ENCODE results near the gene IAH1.

The IAH1 gene

GRCh38 chr2:9434489-9434888 lies 39.9 kb upstream of the IAH1 start (continued):
- TF ChIP-seq PRDM6 (tag by site-specific recombination; IDR thresholded peaks at IDR 0.05), result no peak
- no peak for TF ChIP-seq REST (tag by site-specific recombination; IDR thresholded peaks at IDR 0.05)
- TF ChIP-seq ZNF341 (tag by site-specific recombination; IDR thresholded peaks at IDR 0.05; ENCODE audit: low read depth), result no peak
- TF ChIP-seq KLF8 (tag by site-specific recombination; IDR thresholded peaks at IDR 0.05), result no peak
- no peak for TF ChIP-seq ZFP41 (tag by site-specific recombination; IDR thresholded peaks at IDR 0.05; ENCODE audit: borderline replicate concordance)

GRCh38 chr2:9439536-9439935 lies 34.8 kb upstream of the IAH1 start:
- H3K36me3 ChIP-seq (ENCODE audit: control insufficient read depth in 2 of 2, insufficient read depth in 1 of 2, low read length in 2 of 2), result peaks cover 66 to 84% of the 10 kb centered on the region in 2 experiments
- POLR2A ChIA-PET, result no interaction called here
- no peak overlapping the region for H3K27ac ChIP-seq (ENCODE audit: extremely low read depth, low read depth, low read length)
- H3K9me3 ChIP-seq (ENCODE audit: control insufficient read depth, insufficient read depth, low read depth, low read length), result no peaks in the 10 kb centered on the region
- H3K4me1 ChIP-seq (ENCODE audit: control insufficient read depth, insufficient read depth, low read length), result no peaks in the 10 kb centered on the region
- H3K4me3 ChIP-seq (ENCODE audit: low read depth, low read length), result no peak overlapping the region
- CTCF ChIA-PET, result interaction anchor here (0.7 kb wide), 2 partner anchors 9 to 74 kb away, joined by 3 read pairs; no protein-coding TSS in a partner anchor
- TF ChIP-seq ZNF169 (tag by site-specific recombination; IDR thresholded peaks at IDR 0.05) (no peak), ZFP69B (tag by site-specific recombination; IDR thresholded peaks at IDR 0.05) (no peak), SALL2 (tag by site-specific recombination; IDR thresholded peaks at IDR 0.05; ENCODE audit: borderline replicate concordance) (no peak), ZNF18 (tag by site-specific recombination; IDR thresholded peaks at IDR 0.05) (no peak), ZNF341 (tag by site-specific recombination; IDR thresholded peaks at IDR 0.05; ENCODE audit: low read depth) (no peak), ZNF280C (tag by site-specific recombination; IDR thresholded peaks at IDR 0.05) (no peak), ZNF146 (tag by site-specific recombination; IDR thresholded peaks at IDR 0.05) (no peak), ZNF549 (tag by site-specific recombination; IDR thresholded peaks at IDR 0.05) (no peak), IKZF3 (tag by site-specific recombination; IDR thresholded peaks at IDR 0.05) (no peak), CTCF (tag by site-specific recombination; IDR thresholded peaks at IDR 0.05) (no peak), YY2 (tag by site-specific recombination; IDR thresholded peaks at IDR 0.05) (no peak), ZNF701 (tag by site-specific recombination; IDR thresholded peaks at IDR 0.05) (no peak), ZSCAN5A (tag by site-specific recombination; IDR thresholded peaks at IDR 0.05) (no peak), ZNF837 (tag by site-specific recombination; IDR thresholded peaks at IDR 0.05) (no peak), AEBP2 (tag by site-specific recombination; IDR thresholded peaks at IDR 0.05; ENCODE audit: borderline replicate concordance) (no peak), ZNF513 (tag by site-specific recombination; IDR thresholded peaks at IDR 0.05) (no peak), KLF8 (tag by site-specific recombination; IDR thresholded peaks at IDR 0.05) (no peak)

Data from HEK293 (cell line).